A673 (cell line): ENCODE data around the gene NHLRC1. TPM values are rescaled to one million over a fixed set of nuclear protein-coding genes. Genes with fewer than 3 reads are reported as not detected.

Experiments used
- BruUV-seq: library from RNA; stranded (reverse); fragments of 400-500 nt; replicated peaks from 2 replicates; lab custom pipeline; 2021; lab: Mats Ljungman, UMichigan
- CTCF ChIA-PET: fragments of 300-600 bp; sonication (Branson Sonifier 250); formaldehyde crosslinking; loops from one replicate; lab custom pipeline; 2022; ENCODE audit warnings: antibody characterized with exemption; lab: Charles Lee
- POLR2A ChIA-PET: fragments of 300-600 bp; sonication (Branson Sonifier 250); formaldehyde crosslinking; loops from one replicate; lab custom pipeline; 2022; ENCODE audit warnings: antibody characterized with exemption; ENCODE audit not compliant: low non-redundant PET; lab: Charles Lee
- DNase-seq: peaks from one replicate; pipeline ENCODE4 v3.0.0-alpha.2; 2015; ENCODE audit warnings: low spot score
- H3K27ac ChIP-seq: fragments of 200-600 bp; sonication (generic); 2 replicates; pipeline ENCODE4 v1.5.1; 2016; ENCODE audit warnings: mixed run types, low read depth, mild to moderate bottlenecking, mixed read lengths, antibody characterized with exemption, low read length; ENCODE audit not compliant: poor library complexity, severe bottlenecking
- H3K27me3 ChIP-seq: fragments of 200-600 bp; sonication (generic); replicated peaks from 2 replicates; pipeline ENCODE4 v1.6.1; 2017; ENCODE audit warnings: mixed run types, low read depth, mild to moderate bottlenecking, mixed read lengths, antibody characterized with exemption, low read length; ENCODE audit not compliant: insufficient read depth, poor library complexity
- H3K36me3 ChIP-seq: fragments of 200-600 bp; sonication (generic); 2 replicates; pipeline ENCODE4 v1.6.1; 2016; ENCODE audit warnings: mixed run types, mild to moderate bottlenecking, mixed read lengths, antibody characterized with exemption, low read length; ENCODE audit not compliant: insufficient read depth, poor library complexity, severe bottlenecking
- H3K4me1 ChIP-seq: fragments of 200-600 bp; sonication (generic); 2 replicates; pipeline ENCODE4 v1.6.1; 2017; ENCODE audit warnings: mixed run types, mild to moderate bottlenecking, mixed read lengths, antibody characterized with exemption, low read length; ENCODE audit not compliant: insufficient read depth, poor library complexity, severe bottlenecking
- H3K4me3 ChIP-seq: fragments of 200-600 bp; sonication (generic); 2 replicates; pipeline ENCODE4 v1.5.1; 2016; ENCODE audit warnings: low read depth, mixed run types, mild to moderate bottlenecking, mixed read lengths, low read length; ENCODE audit not compliant: poor library complexity, severe bottlenecking
- H3K9me3 ChIP-seq: fragments of 200-600 bp; sonication (generic); 2 replicates; pipeline ENCODE4 v1.6.1; 2016; ENCODE audit warnings: mixed run types, low read depth, mild to moderate bottlenecking, mixed read lengths, antibody characterized with exemption, low read length; ENCODE audit not compliant: poor library complexity, severe bottlenecking
- CTCF ChIP-seq: fragments of 300-800, 200-600 bp; sonication (generic); conservative IDR thresholded peaks from 2 replicates; pipeline ENCODE4 v1.5.1; 2017; ENCODE audit warnings: low read depth, mild to moderate bottlenecking, antibody characterized with exemption, low read length, moderate library complexity, mixed read lengths
- EZH2 ChIP-seq: fragments of 200-600 bp; sonication (generic); IDR thresholded peaks from 2 replicates; pipeline ENCODE4 v1.6.1; 2017; ENCODE audit warnings: borderline replicate concordance, low read depth, mild to moderate bottlenecking, mixed read lengths, antibody characterized with exemption, low read length; ENCODE audit not compliant: poor library complexity, severe bottlenecking
- intact Hi-C: fragments of 100-400 bp; cut with micrococcal nuclease; formaldehyde crosslinking; loops from one replicate; pipeline ENCODE4 v1.10.0; 2022; ENCODE audit not compliant: unreplicated experiment
- total RNA-seq: library from RNA; stranded (reverse); gene quantifications from 2 replicates; pipeline ENCODE4 v1.2.3, GENCODE V29; 2021

Gene NHLRC1
- total RNA-seq, 1 experiment from 2014 or later: 4.3 TPM

GRCh38 chr6:18080544-18080943 lies 41.9 kb downstream of the NHLRC1 start:
- no peak for DNase-seq
- Histone ChIP-seq H3K4me3 (no peak overlapping the region), H3K4me1 (no peaks in the 10 kb centered on the region), H3K27ac (no peak overlapping the region), H3K36me3 (no peaks in the 10 kb centered on the region), H3K27me3 (no peaks in the 10 kb centered on the region), H3K9me3 (no peaks in the 10 kb centered on the region)
- CTCF ChIA-PET: no interaction called here
- TF ChIP-seq CTCF (no peak), EZH2 (no peak)
- BruUV-seq: no TSS peak
- POLR2A ChIA-PET: no interaction called here
- intact Hi-C loops: no loop called here

GRCh38 chr6:18078866-18079265 lies 43.6 kb downstream of the NHLRC1 start:
- intact Hi-C loops: no loop called here
- CTCF ChIA-PET: no interaction called here
- H3K4me1 ChIP-seq: no peaks in the 10 kb centered on the region
- no peaks in the 10 kb centered on the region for H3K36me3 ChIP-seq
- POLR2A ChIA-PET: no interaction called here
- no peak for DNase-seq
- H3K27ac ChIP-seq: no peak overlapping the region
- no TSS peak for BruUV-seq
- no peaks in the 10 kb centered on the region for H3K9me3 ChIP-seq
- no peak for TF ChIP-seq EZH2
- no peak for TF ChIP-seq CTCF
- no peak overlapping the region for H3K4me3 ChIP-seq
- H3K27me3 ChIP-seq: no peaks in the 10 kb centered on the region

GRCh38 chr6:18076231-18076630 lies 46.2 kb downstream of the NHLRC1 start:
- Histone ChIP-seq H3K9me3 (no peaks in the 10 kb centered on the region), H3K36me3 (no peaks in the 10 kb centered on the region), H3K4me1 (no peaks in the 10 kb centered on the region), H3K27me3 (no peaks in the 10 kb centered on the region), H3K4me3 (no peak overlapping the region), H3K27ac (no peak overlapping the region)
- ChIA-PET CTCF (no interaction called here), POLR2A (no interaction called here)
- intact Hi-C loops: no loop called here
- TF ChIP-seq CTCF (no peak), EZH2 (no peak)
- no peak for DNase-seq
- no TSS peak for BruUV-seq
